ENCODE measurements around the gene ABCC9. TPM values are rescaled to one million over a fixed set of nuclear protein-coding genes. Genes with fewer than 3 reads are reported as not detected.

Gene ABCC9
- total RNA-seq, 1 experiment from 2014 or later: not detected

DNA sequence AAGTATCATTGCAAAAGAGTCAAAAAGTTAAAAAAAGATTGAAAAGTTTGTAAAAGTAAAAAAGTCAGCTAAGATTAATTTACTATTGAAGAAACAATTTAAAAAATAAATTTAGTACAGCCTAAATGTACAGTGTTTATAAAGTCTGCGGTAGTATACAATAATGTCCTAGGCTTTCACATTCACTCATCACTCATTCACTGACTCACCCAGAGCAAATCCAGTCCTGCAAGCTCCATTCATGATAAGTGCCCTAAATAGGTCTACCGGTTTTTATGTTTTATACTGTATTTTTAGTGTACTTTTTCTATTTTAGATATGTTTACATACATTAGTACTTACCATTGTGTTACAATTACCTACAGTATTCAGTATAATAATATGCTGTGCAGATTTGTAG is 43.9 kb upstream of the ABCC9 start:
- Mint-ChIP-seq H3K9me3 (ENCODE audit: low read depth, unreplicated experiment) (no peaks in the 10 kb centered on the region), H3K4me1 (ENCODE audit: low read depth, unreplicated experiment) (no peaks in the 10 kb centered on the region), H3K36me3 (ENCODE audit: insufficient read depth, unreplicated experiment) (no peaks in the 10 kb centered on the region), H3K27me3 (ENCODE audit: unreplicated experiment) (peaks cover 20% of the 10 kb centered on the region), H3K4me3 (ENCODE audit: low read depth, unreplicated experiment) (no peak overlapping the region), H3K27ac (ENCODE audit: unreplicated experiment) (no peak overlapping the region)
- CTCF ChIA-PET: interaction anchor here (0.6 kb wide), 2 partner anchors 249 to 305 kb away, joined by 3 to 4 read pairs; no protein-coding TSS in a partner anchor
- no peak for DNase-seq
- TF ChIP-seq CTCF (IDR thresholded peaks at IDR 0.05; ENCODE audit: unreplicated experiment): no peak
- intact Hi-C loops (cut with micrococcal nuclease; ENCODE audit: unreplicated experiment): no loop called here
- no TSS peak for BruUV-seq (replicated peaks)

GRCh38 chr12:21984375-21984774 is 43.1 kb upstream of the ABCC9 start:
- intact Hi-C loops (cut with micrococcal nuclease; ENCODE audit: unreplicated experiment): no loop called here
- H3K4me3 Mint-ChIP-seq (ENCODE audit: low read depth, unreplicated experiment): no peak overlapping the region

GRCh38 chr12:21983095-21983494 is 41.9 kb upstream of the ABCC9 start:
- Mint-ChIP-seq H3K36me3 (ENCODE audit: insufficient read depth, unreplicated experiment) (no peaks in the 10 kb centered on the region), H3K4me1 (ENCODE audit: low read depth, unreplicated experiment) (no peaks in the 10 kb centered on the region), H3K27ac (ENCODE audit: unreplicated experiment) (no peak overlapping the region), H3K9me3 (ENCODE audit: low read depth, unreplicated experiment) (no peaks in the 10 kb centered on the region), H3K27me3 (ENCODE audit: unreplicated experiment) (peaks cover 31% of the 10 kb centered on the region), H3K4me3 (ENCODE audit: low read depth, unreplicated experiment) (no peak overlapping the region)
- BruUV-seq (replicated peaks): no TSS peak
- CTCF ChIA-PET: interaction anchor here (0.6 kb wide), 1 partner anchor 246 kb away, joined by 3 read pairs; no protein-coding TSS in a partner anchor
- intact Hi-C loops (cut with micrococcal nuclease; ENCODE audit: unreplicated experiment): no loop called here
- no peak for TF ChIP-seq CTCF (IDR thresholded peaks at IDR 0.05; ENCODE audit: unreplicated experiment)
- no peak for DNase-seq

More at GRCh38 chr12:21984375-21984774, 43.1 kb upstream of the ABCC9 start:
- Mint-ChIP-seq H3K27me3 (ENCODE audit: unreplicated experiment) (peaks cover 27% of the 10 kb centered on the region), H3K27ac (ENCODE audit: unreplicated experiment) (no peak overlapping the region), H3K9me3 (ENCODE audit: low read depth, unreplicated experiment) (no peaks in the 10 kb centered on the region), H3K36me3 (ENCODE audit: insufficient read depth, unreplicated experiment) (no peaks in the 10 kb centered on the region), H3K4me1 (ENCODE audit: low read depth, unreplicated experiment) (no peaks in the 10 kb centered on the region)
- no peak for DNase-seq
- TF ChIP-seq CTCF (IDR thresholded peaks at IDR 0.05; ENCODE audit: unreplicated experiment): no peak
- CTCF ChIA-PET: interaction anchor here (0.6 kb wide), 1 partner anchor 304 kb away, joined by 3 read pairs; no protein-coding TSS in a partner anchor
- no TSS peak for BruUV-seq (replicated peaks)

- CTCF ChIA-PET: no interaction called here
- no peak for DNase-seq
- Mint-ChIP-seq H3K4me1 (ENCODE audit: low read depth, unreplicated experiment) (no peaks in the 10 kb centered on the region), H3K27me3 (ENCODE audit: unreplicated experiment) (peaks cover 21% of the 10 kb centered on the region), H3K9me3 (ENCODE audit: low read depth, unreplicated experiment) (no peaks in the 10 kb centered on the region), H3K27ac (ENCODE audit: unreplicated experiment) (no peak overlapping the region), H3K4me3 (ENCODE audit: low read depth, unreplicated experiment) (no peak overlapping the region), H3K36me3 (ENCODE audit: insufficient read depth, unreplicated experiment) (no peaks in the 10 kb centered on the region)
- BruUV-seq (replicated peaks): no TSS peak
- TF ChIP-seq CTCF (IDR thresholded peaks at IDR 0.05; ENCODE audit: unreplicated experiment): no peak
- intact Hi-C loops (cut with micrococcal nuclease; ENCODE audit: unreplicated experiment): no loop called here
Measured at GRCh38 chr12:21980544-21980943, 39.3 kb upstream of the ABCC9 start.

All from Calu3 (cell line).